Measurements from ENCODE around the gene POLG2.
A peak's percentile ranks its signal among the peaks of the same experiment; 100 is the strongest.

POLG2 gene

DNA sequence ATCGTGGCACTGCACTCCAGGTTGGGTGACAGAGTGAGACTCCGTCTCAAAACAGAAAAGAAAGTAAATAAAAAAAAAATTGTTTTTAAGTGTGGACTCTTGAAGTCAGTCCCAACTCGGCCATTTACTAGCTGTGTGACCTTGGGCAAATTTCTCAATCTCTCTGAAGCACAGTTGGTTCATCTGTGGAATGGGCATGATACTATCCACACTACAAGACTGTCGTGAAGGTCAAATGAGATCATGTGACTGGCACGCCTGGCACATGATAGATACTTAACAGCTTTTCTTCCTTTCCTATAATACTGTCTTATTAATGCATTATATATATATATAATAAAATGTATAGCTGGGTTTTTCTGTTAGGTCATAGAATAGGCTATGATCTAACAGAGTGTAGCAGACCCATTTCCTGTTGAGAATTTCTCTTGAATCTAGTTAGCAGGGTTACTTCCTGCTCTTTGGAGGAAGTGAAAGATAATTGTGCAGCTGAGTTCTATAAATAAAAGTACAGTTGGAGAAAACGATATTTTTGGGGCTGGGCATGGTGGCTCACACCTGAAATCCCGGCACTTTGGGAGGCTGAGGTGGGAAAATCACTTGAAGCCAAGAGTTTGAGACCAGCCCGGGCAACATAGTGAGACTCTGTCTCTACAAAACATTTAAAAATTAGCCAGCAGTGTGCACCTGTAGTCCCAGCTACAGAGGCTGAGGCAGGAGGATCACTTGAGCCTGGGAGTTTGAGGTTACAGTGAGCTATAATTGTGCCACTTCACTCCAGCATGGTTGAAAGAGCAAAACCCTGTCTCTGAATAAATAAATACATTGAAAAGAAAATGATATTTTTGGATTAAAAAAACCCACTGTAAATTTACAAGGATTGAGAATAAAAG lies 40.6 kb downstream of the POLG2 start:
- H3K4me3 ChIP-seq (replicated peaks; ENCODE audit: low read depth, low read length): no peak overlapping the region
- no peak for DNase-seq (ENCODE audit: low read depth)
- TF ChIP-seq, protein P1, sequence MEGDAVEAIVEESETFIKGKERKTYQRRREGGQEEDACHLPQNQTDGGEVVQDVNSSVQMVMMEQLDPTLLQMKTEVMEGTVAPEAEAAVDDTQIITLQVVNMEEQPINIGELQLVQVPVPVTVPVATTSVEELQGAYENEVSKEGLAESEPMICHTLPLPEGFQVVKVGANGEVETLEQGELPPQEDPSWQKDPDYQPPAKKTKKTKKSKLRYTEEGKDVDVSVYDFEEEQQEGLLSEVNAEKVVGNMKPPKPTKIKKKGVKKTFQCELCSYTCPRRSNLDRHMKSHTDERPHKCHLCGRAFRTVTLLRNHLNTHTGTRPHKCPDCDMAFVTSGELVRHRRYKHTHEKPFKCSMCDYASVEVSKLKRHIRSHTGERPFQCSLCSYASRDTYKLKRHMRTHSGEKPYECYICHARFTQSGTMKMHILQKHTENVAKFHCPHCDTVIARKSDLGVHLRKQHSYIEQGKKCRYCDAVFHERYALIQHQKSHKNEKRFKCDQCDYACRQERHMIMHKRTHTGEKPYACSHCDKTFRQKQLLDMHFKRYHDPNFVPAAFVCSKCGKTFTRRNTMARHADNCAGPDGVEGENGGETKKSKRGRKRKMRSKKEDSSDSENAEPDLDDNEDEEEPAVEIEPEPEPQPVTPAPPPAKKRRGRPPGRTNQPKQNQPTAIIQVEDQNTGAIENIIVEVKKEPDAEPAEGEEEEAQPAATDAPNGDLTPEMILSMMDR (IDR thresholded peaks at IDR 0.05; ENCODE audit: low read length, missing control alignments): no peak

DNA sequence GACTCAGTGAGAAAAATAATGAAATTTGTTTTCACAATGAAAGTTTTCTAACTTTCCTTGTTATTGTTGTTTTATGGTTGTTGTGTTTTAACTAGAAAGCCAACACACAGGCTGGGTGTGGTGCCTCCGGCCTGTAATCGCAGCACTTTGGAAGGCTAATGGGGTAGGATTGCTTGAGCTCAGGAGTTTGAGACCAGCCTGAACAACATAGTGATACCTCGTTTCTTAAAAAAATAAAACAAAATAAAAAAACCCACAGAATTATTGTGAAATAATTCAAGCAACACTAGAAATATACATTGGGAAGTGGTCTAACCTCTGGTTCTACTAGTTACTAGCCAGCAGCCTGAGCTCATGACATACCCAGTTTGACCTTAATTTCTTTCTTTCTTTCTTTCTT lies 47.3 kb downstream of the POLG2 start:
- peak overlapping the region; percentile 47 for H3K4me3 ChIP-seq (replicated peaks; ENCODE audit: low read depth, low read length)
- peak; percentile 29 for DNase-seq (ENCODE audit: low read depth)
- TF ChIP-seq, protein P1 (IDR thresholded peaks at IDR 0.05; ENCODE audit: low read length, missing control alignments): no peak

DNA sequence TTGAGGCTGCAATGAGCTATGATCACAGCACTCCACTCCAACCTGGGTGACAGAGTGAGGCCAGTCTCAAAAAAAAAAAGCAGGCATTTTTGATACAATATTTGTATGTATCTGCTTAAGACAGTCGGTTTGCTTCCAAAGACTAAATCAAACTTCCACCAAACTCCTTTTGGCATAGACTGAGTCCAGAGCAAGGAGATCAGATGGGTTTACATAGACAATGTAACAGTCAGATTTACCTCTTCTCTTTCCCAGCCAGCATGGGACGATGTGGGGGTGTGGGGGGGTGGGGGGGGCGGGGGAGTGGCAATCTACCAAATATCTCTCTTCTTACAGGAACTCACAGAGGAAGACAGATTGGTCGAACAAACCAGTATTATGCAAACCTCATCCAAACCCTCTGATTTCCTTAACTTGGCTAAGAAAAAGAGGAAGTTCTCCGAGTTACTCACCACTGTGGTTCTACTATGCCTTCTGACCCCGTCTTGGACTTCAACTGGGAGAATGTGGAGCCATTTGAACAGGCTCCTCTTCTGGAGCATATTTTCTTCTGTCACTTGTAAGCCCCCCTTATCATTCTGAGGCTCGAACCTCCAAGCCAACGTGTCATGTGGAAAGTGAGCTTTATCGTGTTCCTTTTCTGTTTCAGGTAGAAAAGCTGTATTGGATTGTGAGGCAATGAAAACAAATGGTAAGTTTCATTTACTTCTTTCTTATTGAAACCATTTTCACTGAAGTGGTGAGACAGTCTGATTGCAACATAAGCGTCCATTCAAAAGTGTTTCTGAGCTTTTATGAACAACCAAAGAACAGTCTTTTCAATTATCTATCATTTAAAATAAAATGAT lies 48.0 kb downstream of the POLG2 start, which contains the start of gene MILR1:
Gene MILR1 (plus strand): TSS at position 451 of the 848 bp plus-strand sequence. CDS start 54 bp downstream, at position 505.
- peak; percentile 98 for DNase-seq (ENCODE audit: low read depth)
- peak within 1 kb of the TSS; percentile 47 for H3K4me3 ChIP-seq (replicated peaks; ENCODE audit: low read depth, low read length)

DNA sequence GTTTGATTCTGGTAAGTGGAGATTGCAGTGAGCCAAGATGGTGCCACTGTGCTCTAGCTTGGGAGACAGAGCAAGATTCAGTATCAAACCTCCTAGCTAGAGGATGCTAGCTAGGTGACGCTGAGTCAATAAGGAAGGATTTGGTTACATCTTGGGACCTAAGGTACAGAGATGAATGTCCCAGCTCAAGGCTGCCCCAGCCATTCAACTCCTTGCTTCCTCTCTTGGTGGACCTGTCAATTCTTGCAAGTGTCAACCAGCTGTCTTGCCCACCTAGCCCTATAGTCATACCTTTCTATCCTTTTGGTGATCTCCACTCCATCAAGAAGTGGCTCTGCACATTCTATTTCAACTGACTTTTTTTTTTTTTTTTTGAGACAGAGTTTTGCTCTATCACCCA lies 49.3 kb downstream of the POLG2 start:
- TF ChIP-seq, protein P1 (IDR thresholded peaks at IDR 0.05; ENCODE audit: low read length, missing control alignments): no peak
- H3K4me3 ChIP-seq (replicated peaks; ENCODE audit: low read depth, low read length): no peak overlapping the region
- DNase-seq (ENCODE audit: low read depth): no peak

More for the DNA sequence above, 48.0 kb downstream of the POLG2 start, which contains the start of gene MILR1:
- TF ChIP-seq, protein P1 (IDR thresholded peaks at IDR 0.05; ENCODE audit: low read length, missing control alignments): no peak

DNA sequence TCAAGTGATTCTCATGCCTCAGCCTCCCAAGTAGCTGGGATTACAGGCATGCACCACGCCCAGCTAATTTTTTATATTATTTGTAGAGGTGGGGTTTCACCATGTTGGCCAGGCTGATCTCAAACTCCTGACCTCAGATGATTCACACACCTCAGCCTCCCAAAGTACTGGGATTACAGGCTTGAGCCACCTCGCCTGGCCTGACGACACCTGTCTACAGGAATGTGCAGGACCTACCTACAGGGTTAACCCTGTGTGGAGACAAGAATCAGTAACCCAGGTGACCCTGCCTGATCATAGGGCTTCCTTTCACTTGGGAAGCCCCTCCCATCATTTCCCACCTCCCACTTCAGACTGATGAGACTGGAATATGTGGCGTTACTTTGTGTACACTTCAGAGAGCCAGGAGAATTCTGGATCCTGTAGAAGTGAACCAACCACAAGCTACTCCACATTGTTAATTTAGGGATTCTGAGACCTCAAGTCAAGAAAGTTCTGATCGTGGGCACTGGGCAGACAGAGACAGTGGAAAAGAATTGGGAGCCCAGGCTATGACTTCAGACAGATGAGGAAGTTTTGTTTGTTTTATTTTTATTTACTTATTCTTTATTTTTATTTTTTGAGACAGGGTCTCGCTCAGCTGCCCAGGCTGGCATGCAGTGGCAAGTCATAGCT lies 53.6 kb downstream of the POLG2 start:
- no peak for DNase-seq (ENCODE audit: low read depth)
- H3K4me3 ChIP-seq (replicated peaks; ENCODE audit: low read depth, low read length): no peak overlapping the region
- TF ChIP-seq, protein P1 (IDR thresholded peaks at IDR 0.05; ENCODE audit: low read length, missing control alignments): no peak

DNA sequence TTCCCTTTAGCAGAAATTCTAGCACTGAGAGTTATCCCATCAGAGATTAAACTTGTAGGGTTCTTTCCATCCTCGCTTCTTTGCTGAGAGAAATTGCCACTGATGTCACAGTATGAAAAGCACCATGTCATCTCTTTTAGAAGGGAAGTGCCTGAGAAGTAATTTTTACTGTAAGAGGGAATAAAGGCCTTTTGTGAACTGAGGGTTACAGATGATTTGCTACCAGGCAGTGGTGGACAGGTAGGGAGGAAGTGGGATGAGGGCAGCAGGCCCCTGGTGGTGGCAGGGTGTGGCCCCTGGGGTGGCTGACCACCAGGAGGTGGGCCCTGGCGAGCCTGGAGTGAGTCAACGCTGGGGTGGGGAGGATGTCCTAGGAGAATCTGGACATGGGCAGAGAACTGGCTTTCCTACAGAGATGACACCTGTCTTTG lies 54.3 kb downstream of the POLG2 start:
- H3K4me3 ChIP-seq (replicated peaks; ENCODE audit: low read depth, low read length): no peak overlapping the region
- TF ChIP-seq, protein P1 (IDR thresholded peaks at IDR 0.05; ENCODE audit: low read length, missing control alignments): no peak
- no peak for DNase-seq (ENCODE audit: low read depth)

Data from fibroblast of pulmonary artery (primary cell).